Myocyte (in vitro differentiated cells): ENCODE measurements around the gene C1QL1. TPM values are rescaled to one million over a fixed set of nuclear protein-coding genes. Genes with fewer than 3 reads are reported as not detected.

Experiments used
- DNase-seq: peaks from one replicate; pipeline ENCODE4 v3.0.0-alpha.2; 2012; ENCODE audit warnings: low read depth
- microRNA-seq: library from miRNA; unstranded; fragments of <30 nt; microRNA quantifications from one replicate; pipeline ENCODE4, GENCODE V29; 2016
- total RNA-seq: library from RNA; depleted of rRNA; stranded (reverse); fragments of >200 nt; gene quantifications from 2 replicates; pipeline ENCODE4 v1.2.3, GENCODE V29; 2014

Gene C1QL1
- total RNA-seq, 1 donor from 2014 or later = 0.11 TPM

DNA sequence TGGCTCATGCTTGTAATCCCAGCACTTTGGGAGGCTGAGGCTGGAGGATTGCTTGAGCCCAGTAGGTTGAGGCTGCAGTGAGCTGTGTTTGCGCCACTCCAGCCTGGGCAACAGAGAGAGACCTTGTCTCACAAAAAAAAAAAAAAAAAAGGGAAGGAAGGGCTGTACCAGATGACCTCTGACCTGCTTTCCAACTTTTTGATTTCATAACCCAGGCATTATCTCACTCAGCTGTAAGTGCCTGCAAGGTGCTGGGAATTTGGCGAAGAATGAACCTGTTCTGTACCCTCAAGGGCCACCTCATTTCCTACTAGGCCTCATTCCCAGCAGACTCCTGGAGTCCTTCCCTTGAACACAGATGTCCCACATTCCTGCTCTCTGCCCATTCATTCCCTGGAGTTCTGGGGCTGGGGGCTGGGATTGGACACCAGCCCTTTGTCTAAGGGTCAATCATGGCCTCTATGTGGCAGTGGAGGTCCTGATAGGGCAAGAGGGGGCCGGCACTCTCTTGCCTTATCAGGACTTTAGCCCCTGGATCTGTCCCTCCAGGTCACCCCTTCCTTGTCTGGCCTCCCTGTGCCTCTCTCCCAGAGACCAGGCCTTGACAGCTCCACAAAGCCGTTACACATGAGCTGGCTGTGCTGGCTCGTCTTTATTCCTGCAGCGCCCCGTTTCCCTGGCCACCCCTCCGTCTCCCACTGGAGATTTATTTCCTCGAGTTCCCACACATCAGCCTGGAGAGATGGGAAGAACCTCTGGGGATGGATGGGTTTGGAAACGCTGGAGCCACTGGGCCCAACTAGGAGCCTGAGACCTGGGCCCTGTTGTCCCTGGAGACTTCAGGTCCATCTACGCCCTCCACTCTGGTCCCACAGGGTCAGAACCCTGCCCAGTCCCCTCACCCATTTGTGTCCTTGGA lies 52.0 kb downstream of the C1QL1 start:
- DNase-seq = no peak

DNA sequence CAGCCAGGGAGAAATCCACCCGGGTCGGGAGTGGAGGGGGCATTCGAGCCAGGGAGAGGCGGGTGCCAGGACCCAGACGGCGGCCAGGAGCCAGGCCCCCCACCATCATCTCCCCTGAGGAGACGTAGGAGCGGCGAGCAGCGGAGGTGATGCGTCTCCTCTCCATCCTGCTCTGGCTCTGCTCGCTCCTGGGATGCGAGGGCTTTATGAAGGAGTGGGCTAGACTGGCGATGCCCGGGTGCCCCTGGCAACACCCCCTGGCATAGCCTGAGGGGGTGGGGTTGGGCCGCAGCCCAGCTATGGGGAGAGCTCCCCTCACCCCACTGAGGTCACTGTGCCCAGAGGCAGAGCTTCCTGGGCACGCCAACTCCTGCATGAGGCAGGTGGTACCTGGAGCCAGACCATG lies 52.8 kb downstream of the C1QL1 start, which contains the start of gene GFAP:
Gene GFAP, minus strand, starts transcription at position 180 of the 406 bp plus-strand sequence. Its CDS starts 14 bp downstream, at position 166.
- no peak for DNase-seq

DNA sequence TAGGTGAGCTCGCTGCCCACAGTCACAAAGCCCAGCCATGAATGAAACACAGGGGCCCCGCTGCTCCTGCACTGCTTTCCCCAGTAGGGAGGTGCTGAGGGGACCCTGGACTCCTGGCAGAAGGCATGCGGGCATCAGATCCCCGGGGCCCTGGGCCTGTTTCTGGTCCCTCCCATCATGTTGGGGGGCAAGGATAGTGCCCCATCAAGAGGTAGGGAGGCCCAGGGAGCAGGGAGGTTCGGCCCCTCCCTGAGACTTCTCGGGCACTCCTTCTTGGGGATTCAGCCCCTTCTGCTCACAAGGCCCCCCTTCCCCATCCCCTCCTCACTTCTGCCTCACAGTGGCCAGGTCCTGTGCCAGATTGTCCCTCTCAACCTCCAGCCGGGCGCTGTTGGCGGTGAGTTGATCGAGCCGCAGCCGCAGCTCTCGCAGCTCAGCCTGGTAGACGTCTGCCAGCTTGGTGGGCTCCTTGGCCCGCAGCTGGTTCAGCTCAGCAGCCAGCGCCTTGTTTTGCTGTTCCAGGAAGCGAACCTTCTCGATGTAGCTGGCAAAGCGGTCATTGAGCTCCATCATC lies 53.3 kb downstream of the C1QL1 start:
- no peak for DNase-seq

DNA sequence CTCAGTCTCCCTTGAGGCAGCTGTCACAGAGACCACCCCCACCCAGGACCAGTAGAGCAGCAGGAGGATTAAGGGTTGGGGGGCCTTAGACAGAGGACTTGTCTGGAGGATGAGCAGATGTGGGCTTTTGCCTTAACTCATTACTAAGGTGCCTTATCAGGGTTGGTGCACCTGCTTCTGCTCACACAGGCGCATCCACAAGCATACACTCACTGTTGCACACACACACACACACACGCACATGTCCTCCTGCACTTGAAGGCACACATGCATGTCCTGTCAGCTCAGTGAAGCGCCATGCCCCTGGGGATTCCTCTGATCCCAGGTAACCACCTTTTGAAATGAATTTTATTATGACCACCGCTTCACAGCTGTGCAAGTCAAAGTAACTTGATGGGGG lies 54.0 kb downstream of the C1QL1 start:
- DNase-seq = no peak

DNA sequence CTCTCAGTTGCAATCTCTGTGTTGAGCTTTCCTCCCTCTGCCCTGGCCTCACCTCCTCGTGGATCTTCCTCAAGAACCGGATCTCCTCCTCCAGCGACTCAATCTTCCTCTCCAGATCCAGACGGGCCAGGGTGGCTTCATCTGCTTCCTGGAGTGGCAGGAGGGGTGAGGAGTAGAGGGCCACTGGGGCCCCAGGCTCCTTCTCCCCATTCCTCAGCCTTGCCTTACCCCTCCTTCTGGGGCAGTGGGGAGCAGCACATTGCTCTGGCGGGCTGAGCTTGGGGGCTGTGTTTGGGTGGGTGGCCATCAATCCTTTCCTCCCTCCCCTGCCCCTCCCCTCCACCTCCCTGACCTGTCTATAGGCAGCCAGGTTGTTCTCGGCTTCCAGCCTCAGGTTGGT lies 54.4 kb downstream of the C1QL1 start:
- no peak for DNase-seq

DNA sequence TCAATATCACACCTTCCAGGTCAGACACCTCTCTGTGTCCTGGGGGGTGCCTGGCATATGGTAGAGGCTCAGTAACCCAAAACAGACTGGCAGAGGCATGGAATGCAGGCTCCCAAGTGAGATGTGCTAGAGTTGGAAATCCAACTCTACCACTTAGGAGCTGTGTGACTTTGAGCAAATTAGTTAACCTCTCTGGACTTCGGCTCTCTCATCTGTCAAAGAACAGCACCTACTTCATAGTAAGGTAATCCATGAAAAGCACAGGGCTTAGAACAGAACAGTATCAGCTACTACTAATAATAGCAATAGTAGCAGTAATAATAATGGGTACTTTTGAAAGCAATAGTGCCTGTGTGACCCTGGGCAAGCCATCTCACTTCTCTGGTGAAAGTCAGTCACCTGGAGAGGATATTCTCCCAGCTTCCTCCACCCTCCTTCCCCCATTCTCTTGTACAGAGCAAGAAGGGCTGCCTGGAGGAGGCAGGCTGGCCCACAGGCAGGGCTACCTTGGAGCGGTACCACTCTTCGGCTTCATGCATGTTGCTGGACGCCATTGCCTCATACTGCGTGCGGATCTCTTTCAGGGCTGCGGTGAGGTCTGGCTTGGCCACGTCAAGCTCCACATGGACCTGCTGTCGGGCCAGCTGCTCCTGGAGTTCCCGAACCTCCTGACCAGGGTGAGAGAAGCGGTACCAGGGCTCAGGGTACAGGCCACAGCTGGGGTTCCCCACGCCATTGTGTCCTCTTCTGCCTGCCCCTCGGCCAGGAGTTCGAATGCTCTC lies 55.1 kb downstream of the C1QL1 start:
- DNase-seq = no peak

DNA sequence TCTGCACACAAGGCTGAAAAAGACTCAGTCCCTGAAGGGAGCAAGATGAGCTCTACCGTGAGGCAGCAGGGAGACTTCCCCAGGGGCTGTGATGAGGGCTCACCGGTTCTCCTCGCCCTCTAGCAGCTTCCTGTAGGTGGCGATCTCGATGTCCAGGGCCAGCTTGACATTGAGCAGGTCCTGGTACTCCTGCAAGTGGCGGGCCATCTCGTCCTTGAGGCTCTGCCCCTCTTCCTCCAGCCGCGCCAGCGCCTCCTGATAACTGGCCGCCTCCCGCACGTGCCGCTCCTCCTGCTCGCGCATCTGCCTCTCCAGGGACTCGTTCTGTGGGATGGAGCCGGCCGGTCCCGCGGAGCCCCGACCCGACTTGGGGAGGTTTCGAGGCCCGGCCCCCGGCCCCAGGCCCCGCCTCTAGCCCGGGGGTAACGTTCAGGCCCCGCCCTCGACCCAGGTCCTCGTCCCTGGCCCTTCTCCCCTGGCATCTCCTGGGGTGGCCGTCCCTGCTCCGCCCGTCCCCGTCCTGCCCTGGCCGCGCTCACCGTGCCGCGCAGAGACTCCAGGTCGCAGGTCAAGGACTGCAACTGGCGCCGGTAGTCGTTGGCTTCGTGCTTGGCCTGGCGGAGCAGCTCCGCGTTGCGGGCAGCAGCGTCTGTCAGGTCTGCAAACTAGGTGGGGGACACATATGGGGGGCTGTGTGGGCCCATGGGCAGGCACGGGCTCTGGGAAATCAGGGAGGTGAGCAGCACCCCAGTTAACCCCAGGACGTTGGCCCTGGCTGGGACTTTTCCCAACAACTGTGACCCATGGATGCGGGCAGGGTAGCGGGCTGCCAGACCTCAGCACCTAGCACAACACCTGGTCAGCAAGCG lies 56.7 kb downstream of the C1QL1 start:
- DNase-seq = no peak

DNA sequence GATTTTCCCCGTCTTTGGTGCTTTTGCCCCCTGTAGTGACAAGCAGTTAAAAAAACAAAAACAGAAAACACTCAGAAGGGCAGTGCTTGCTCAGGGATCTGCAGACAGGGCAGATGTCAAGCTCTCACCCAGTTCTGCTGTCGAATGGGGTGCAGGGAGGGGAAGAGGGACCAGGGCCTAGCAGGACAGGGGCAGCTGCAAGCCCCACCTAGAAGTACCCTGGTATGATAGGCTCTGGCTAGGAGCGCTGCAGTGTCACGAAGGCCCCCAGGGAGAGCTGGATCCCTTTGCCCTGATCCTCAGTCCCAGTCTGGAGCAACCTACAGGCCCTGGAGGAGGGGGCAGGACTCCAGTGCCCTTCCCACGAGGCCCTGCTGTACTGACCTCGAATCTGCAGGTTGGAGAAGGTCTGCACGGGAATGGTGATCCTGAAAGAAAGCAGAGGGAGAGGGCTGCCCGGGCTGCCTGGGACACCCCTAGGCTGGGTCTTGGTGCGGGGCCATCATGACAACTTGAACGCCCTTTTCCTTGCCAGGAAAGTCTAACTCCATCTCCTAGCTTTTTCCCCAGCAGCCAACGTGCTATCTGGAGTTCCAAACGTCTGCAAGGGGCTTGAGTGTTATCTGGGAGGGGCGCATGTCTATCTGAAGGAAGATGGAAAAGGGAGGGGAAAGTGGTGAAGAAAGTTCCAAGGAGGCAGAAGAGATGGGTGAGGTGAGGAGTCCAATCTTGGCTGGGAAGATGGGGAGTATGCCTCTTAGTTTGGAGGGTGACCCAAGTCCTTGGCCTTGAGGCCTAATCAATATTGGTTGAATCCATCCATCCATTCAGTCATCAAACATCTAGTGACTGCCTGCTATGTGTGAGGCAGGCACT lies 57.6 kb downstream of the C1QL1 start:
- no peak for DNase-seq

Small RNA genes lying within 50 kb of the gene (microRNA-seq; reads per million reads assigned to microRNA genes)
- 0.81 reads per million for gene MIR6783

Other genes with a start within 250 kb of the C1QL1 start
- 0.16 and 0.31 TPM in 2 replicates for gene ADAM11, start 209.3 kb downstream of the C1QL1 start, total RNA-seq
- 8.2 and 8.5 TPM in 2 replicates for gene GJC1, start 138.0 kb downstream of the C1QL1 start, total RNA-seq
- gene HIGD1B, start 120.4 kb downstream of the C1QL1 start, total RNA-seq = not detected in 2 replicates
- gene EFTUD2, start 68.9 kb downstream of the C1QL1 start, total RNA-seq = 111 and 114 TPM in 2 replicates
- gene GFAP, start 52.8 kb downstream of the C1QL1 start, total RNA-seq = 0.68 and 2.3 TPM in 2 replicates
- gene KIF18B, start 20.5 kb downstream of the C1QL1 start, total RNA-seq = 0.03 TPM in 1 of 2 replicates, not detected in the other
- gene DCAKD, start 83.3 kb upstream of the C1QL1 start, total RNA-seq = 67.0 and 75.5 TPM in 2 replicates
- 80.3 and 88.7 TPM in 2 replicates for gene NMT1, start 93.0 kb upstream of the C1QL1 start, total RNA-seq
- gene PLCD3, start 164.2 kb upstream of the C1QL1 start, total RNA-seq = 61.3 and 187 TPM in 2 replicates
- 3.5 and 6.0 TPM in 2 replicates for gene ACBD4, start 167.4 kb upstream of the C1QL1 start, total RNA-seq
- 21.0 and 28.4 TPM in 2 replicates for gene HEXIM1, start 180.2 kb upstream of the C1QL1 start, total RNA-seq
- gene HEXIM2, start 193.6 kb upstream of the C1QL1 start, total RNA-seq = 11.6 and 13.5 TPM in 2 replicates